ENCODE results near the gene TRIM33. TPM values are rescaled to one million over a fixed set of nuclear protein-coding genes. Genes with fewer than 3 reads are reported as not detected.
A peak's percentile ranks its signal among the peaks of the same experiment; 100 is the strongest.

TRIM33 gene
- total RNA-seq, 1 experiment from 2014 or later: 78.9 TPM

DNA sequence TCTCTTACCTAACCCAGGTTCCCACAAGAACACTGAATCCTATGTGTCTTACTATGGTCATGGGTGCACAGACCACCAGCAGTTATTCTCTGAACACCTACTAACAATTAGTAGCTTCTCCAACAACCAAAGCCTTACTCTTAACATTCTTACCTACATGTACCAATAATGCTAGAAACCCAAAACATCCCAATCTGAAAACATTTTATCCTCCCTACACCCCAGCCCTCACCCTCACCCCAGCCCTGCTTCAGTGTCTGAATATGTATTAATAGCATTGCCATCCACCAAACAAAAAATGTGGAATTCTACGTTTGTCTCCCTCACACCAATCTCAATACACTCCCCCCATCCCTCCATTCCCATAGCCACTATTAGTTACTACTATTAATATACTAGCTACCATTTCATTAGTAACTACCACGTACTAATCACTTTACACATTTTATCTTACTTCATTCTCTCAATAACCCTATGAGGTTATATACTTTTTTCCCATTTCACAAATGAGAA lies 2.6 kb downstream of the TRIM33 start:
- DNase-seq: no peak
- Histone ChIP-seq H4K20me1 (ENCODE audit: insufficient read depth, low read depth, low read length) (peaks cover 34% of the 10 kb centered on the region), H3K27ac (ENCODE audit: low read length) (0 out of 2 replicates have a peak overlapping the region, but pooled peaks have one; percentile 5), H2AFZ (ENCODE audit: low read length) (no peak overlapping the region), H3K4me3 (ENCODE audit: low read length) (peak overlapping the region; percentile 98), H3K9me3 (ENCODE audit: low read length) (no peaks in the 10 kb centered on the region), H3K4me1 (ENCODE audit: low read length) (peaks cover 35% of the 10 kb centered on the region), H3K27me3 (ENCODE audit: low read length) (no peaks in the 10 kb centered on the region), H3K9ac (ENCODE audit: low read length) (peak overlapping the region; percentile 98), H3K9me2 (replicated peaks; ENCODE audit: insufficient read depth, low read length) (no peaks in the 10 kb centered on the region), H3K36me3 (ENCODE audit: insufficient read depth, low read length) (peaks cover 35% of the 10 kb centered on the region), H3K4me2 (ENCODE audit: low read depth, low read length, poor library complexity, severe bottlenecking) (peak overlapping the region; percentile 82), H3K79me2 (ENCODE audit: low read length) (peaks cover 79% of the 10 kb centered on the region)

DNA sequence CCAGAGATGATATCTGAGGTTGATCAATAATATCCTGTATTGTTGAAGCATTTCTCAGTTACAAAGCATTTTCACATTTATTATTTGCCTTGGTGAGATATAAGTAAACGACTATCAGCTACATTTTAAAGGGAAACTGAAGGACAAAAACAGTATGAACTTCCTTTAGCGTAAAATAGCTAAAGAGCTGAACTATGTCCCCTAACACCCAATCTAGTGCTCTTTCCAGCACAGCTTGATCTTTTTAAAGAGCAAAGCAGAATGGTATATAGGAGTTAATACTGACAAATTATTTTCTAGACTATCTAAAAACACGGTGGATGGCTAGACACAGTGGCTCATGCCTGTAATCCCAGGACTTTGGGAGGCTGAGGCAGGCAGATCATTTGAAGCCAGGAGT lies 3.5 kb downstream of the TRIM33 start:
- no peak for DNase-seq
- peaks cover 34% of the 10 kb centered on the region for H4K20me1 ChIP-seq (ENCODE audit: insufficient read depth, low read depth, low read length)
- H3K9me2 ChIP-seq (replicated peaks; ENCODE audit: insufficient read depth, low read length): no peaks in the 10 kb centered on the region
- peak overlapping the region; percentile 82 for H3K4me2 ChIP-seq (ENCODE audit: low read depth, low read length, poor library complexity, severe bottlenecking)
- peaks cover 35% of the 10 kb centered on the region for H3K36me3 ChIP-seq (ENCODE audit: insufficient read depth, low read length)
- peaks cover 87% of the 10 kb centered on the region for H3K79me2 ChIP-seq (ENCODE audit: low read length)
- no peak overlapping the region for H2AFZ ChIP-seq (ENCODE audit: low read length)
- H3K4me1 ChIP-seq (ENCODE audit: low read length): peaks cover 34% of the 10 kb centered on the region
- no peaks in the 10 kb centered on the region for H3K9me3 ChIP-seq (ENCODE audit: low read length)
- H3K27me3 ChIP-seq (ENCODE audit: low read length): no peaks in the 10 kb centered on the region
- H3K4me3 ChIP-seq (ENCODE audit: low read length): peak overlapping the region; percentile 98; the same call in 1 of the 2 replicates
- H3K27ac ChIP-seq (ENCODE audit: low read length): peak overlapping the region; percentile 5; the same call in 1 of the 2 replicates
- H3K9ac ChIP-seq (ENCODE audit: low read length): peak overlapping the region; percentile 98

DNA sequence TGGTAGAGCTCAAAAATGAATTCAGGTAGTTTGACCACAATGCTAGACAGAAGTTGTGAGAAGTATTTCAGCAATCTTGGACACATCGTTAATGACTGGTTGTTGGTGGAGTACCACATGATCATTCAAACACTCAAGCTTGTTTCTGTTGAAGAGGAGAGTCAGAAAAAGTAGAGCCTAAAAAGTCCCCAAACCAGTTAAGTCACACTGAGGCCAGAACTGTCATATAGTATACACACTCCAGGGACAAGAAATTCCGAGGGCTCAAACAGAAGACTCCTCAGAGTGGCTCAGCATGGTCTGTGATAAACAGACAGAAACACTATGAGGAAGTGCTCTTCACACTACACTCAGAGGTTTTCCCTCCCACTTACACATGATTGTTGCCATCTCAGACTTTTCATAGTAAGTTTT lies 5.8 kb downstream of the TRIM33 start:
- Histone ChIP-seq H3K9ac (ENCODE audit: low read length) (no peak overlapping the region), H2AFZ (ENCODE audit: low read length) (no peak overlapping the region), H3K9me3 (ENCODE audit: low read length) (no peaks in the 10 kb centered on the region), H3K4me3 (ENCODE audit: low read length) (no peak overlapping the region), H3K9me2 (replicated peaks; ENCODE audit: insufficient read depth, low read length) (no peaks in the 10 kb centered on the region), H3K4me2 (ENCODE audit: low read depth, low read length, poor library complexity, severe bottlenecking) (no peak overlapping the region), H3K27ac (ENCODE audit: low read length) (no peak overlapping the region), H3K36me3 (ENCODE audit: insufficient read depth, low read length) (peaks cover 45% of the 10 kb centered on the region), H4K20me1 (ENCODE audit: insufficient read depth, low read depth, low read length) (peaks cover 29% of the 10 kb centered on the region), H3K79me2 (ENCODE audit: low read length) (peaks cover 98% of the 10 kb centered on the region), H3K4me1 (ENCODE audit: low read length) (peaks cover 25% of the 10 kb centered on the region), H3K27me3 (ENCODE audit: low read length) (no peaks in the 10 kb centered on the region)
- no peak for DNase-seq

DNA sequence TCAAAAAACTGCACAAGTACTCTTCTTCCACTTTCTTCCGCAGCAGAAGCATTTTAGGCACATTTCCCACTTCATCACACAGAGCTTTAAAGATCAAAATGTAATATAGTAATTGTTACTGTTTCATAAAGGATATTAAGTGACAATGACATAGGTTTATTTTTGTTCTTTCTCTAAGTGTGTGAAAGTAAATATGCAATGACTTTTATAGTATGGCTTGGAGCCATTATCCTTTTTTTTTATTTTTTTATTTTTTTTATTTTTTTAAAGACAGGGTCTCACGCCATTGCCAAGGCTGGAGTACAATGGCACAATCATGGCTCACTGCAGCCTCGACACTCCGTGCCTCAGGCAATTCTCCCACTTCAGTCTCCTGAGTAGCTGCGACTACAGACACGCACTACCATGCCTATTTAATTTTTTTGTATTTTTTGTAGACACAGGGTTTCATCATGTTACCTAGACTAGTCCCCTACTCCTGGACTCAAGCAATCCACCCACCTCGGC lies 7.0 kb downstream of the TRIM33 start:
- H3K79me2 ChIP-seq (ENCODE audit: low read length): peaks cover 98% of the 10 kb centered on the region
- H3K4me1 ChIP-seq (ENCODE audit: low read length): peaks cover 22% of the 10 kb centered on the region
- H3K4me3 ChIP-seq (ENCODE audit: low read length): no peak overlapping the region
- no peak for DNase-seq
- H3K9me2 ChIP-seq (replicated peaks; ENCODE audit: insufficient read depth, low read length): no peaks in the 10 kb centered on the region
- H2AFZ ChIP-seq (ENCODE audit: low read length): no peak overlapping the region
- H3K36me3 ChIP-seq (ENCODE audit: insufficient read depth, low read length): peaks cover 52% of the 10 kb centered on the region
- H3K9ac ChIP-seq (ENCODE audit: low read length): no peak overlapping the region
- no peak overlapping the region for H3K27ac ChIP-seq (ENCODE audit: low read length)
- H3K9me3 ChIP-seq (ENCODE audit: low read length): no peaks in the 10 kb centered on the region
- no peaks in the 10 kb centered on the region for H3K27me3 ChIP-seq (ENCODE audit: low read length)
- H4K20me1 ChIP-seq (ENCODE audit: insufficient read depth, low read depth, low read length): peaks cover 18% of the 10 kb centered on the region
- H3K4me2 ChIP-seq (ENCODE audit: low read depth, low read length, poor library complexity, severe bottlenecking): no peak overlapping the region

DNA sequence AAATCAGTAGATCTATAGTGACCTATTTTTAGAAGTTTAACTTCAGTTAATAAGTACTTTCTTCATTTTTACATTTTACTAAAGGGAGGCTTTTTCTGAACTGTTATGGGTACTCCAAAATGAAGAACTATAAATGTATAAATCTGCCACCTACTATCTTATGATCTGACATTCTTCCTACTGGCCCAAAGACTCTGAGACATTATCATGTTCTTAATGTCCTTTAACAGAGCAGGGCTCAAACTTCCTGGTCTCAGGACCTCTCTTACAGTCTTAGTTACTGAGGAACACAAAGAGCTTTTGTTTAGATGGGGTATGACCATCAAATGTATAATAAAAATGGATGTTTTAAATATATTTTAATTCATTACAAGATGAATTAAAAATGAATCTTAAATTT lies 8.9 kb downstream of the TRIM33 start:
- no peak for DNase-seq
- H2AFZ ChIP-seq (ENCODE audit: low read length): no peak overlapping the region
- H3K27ac ChIP-seq (ENCODE audit: low read length): no peak overlapping the region
- no peak overlapping the region for H3K4me3 ChIP-seq (ENCODE audit: low read length)
- H3K4me2 ChIP-seq (ENCODE audit: low read depth, low read length, poor library complexity, severe bottlenecking): no peak overlapping the region
- peaks cover 98% of the 10 kb centered on the region for H3K79me2 ChIP-seq (ENCODE audit: low read length)
- H3K4me1 ChIP-seq (ENCODE audit: low read length): peaks cover 3% of the 10 kb centered on the region; the same call in 1 of the 2 replicates
- H3K9me3 ChIP-seq (ENCODE audit: low read length): no peaks in the 10 kb centered on the region
- peaks cover under 1% of the 10 kb centered on the region; the same call in 1 of the 2 replicates for H4K20me1 ChIP-seq (ENCODE audit: insufficient read depth, low read depth, low read length)
- H3K9ac ChIP-seq (ENCODE audit: low read length): no peak overlapping the region
- no peaks in the 10 kb centered on the region for H3K27me3 ChIP-seq (ENCODE audit: low read length)
- H3K9me2 ChIP-seq (replicated peaks; ENCODE audit: insufficient read depth, low read length): no peaks in the 10 kb centered on the region
- H3K36me3 ChIP-seq (ENCODE audit: insufficient read depth, low read length): peaks cover 55% of the 10 kb centered on the region

DNA sequence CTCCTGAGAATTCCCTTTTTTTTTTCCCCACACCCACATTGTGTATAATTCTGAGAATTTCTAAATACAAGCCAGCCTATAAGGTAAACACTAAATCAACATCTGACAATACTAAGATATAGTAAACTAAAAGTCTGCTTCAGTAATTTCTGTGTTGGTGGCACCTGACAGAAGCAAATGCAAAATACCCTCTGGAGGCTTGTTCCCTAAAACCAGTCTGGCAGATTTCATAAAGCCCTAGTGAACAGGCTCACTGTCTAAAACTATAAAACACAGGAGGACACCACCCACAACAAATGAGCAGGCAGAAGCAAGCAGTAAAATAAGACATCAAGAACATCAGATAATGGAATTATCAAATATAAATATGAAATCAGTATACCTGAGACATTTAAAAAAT lies 11.5 kb downstream of the TRIM33 start:
- H4K20me1 ChIP-seq (ENCODE audit: insufficient read depth, low read depth, low read length): no peaks in the 10 kb centered on the region
- H3K4me3 ChIP-seq (ENCODE audit: low read length): no peak overlapping the region
- H3K36me3 ChIP-seq (ENCODE audit: insufficient read depth, low read length): peaks cover 51% of the 10 kb centered on the region
- no peak overlapping the region for H3K4me2 ChIP-seq (ENCODE audit: low read depth, low read length, poor library complexity, severe bottlenecking)
- H2AFZ ChIP-seq (ENCODE audit: low read length): no peak overlapping the region
- no peaks in the 10 kb centered on the region for H3K9me3 ChIP-seq (ENCODE audit: low read length)
- H3K9ac ChIP-seq (ENCODE audit: low read length): no peak overlapping the region
- H3K9me2 ChIP-seq (replicated peaks; ENCODE audit: insufficient read depth, low read length): no peaks in the 10 kb centered on the region
- DNase-seq: peak; percentile 50
- H3K4me1 ChIP-seq (ENCODE audit: low read length): peaks cover 9% of the 10 kb centered on the region
- no peaks in the 10 kb centered on the region for H3K27me3 ChIP-seq (ENCODE audit: low read length)
- peaks cover 98% of the 10 kb centered on the region for H3K79me2 ChIP-seq (ENCODE audit: low read length)
- no peak overlapping the region for H3K27ac ChIP-seq (ENCODE audit: low read length)

- no peak for DNase-seq
Measured at GRCh38 chr1:114496089-114496488, 14.9 kb downstream of the TRIM33 start.

GRCh38 chr1:114495486-114495885 lies 15.5 kb downstream of the TRIM33 start:
- Histone ChIP-seq H3K9me3 (ENCODE audit: low read length) (no peaks in the 10 kb centered on the region), H3K4me1 (ENCODE audit: low read length) (peaks cover 23% of the 10 kb centered on the region), H3K79me2 (ENCODE audit: low read length) (peaks cover 99% of the 10 kb centered on the region), H3K9me2 (replicated peaks; ENCODE audit: insufficient read depth, low read length) (no peaks in the 10 kb centered on the region), H4K20me1 (ENCODE audit: insufficient read depth, low read depth, low read length) (no peaks in the 10 kb centered on the region), H2AFZ (ENCODE audit: low read length) (no peak overlapping the region), H3K9ac (ENCODE audit: low read length) (no peak overlapping the region), H3K27ac (ENCODE audit: low read length) (no peak overlapping the region), H3K27me3 (ENCODE audit: low read length) (no peaks in the 10 kb centered on the region), H3K4me2 (ENCODE audit: low read depth, low read length, poor library complexity, severe bottlenecking) (no peak overlapping the region), H3K4me3 (ENCODE audit: low read length) (no peak overlapping the region), H3K36me3 (ENCODE audit: insufficient read depth, low read length) (peaks cover 33% of the 10 kb centered on the region)
- DNase-seq: no peak

More at GRCh38 chr1:114496089-114496488, 14.9 kb downstream of the TRIM33 start:
- H3K27ac ChIP-seq (ENCODE audit: low read length): no peak overlapping the region
- peaks cover 33% of the 10 kb centered on the region for H3K36me3 ChIP-seq (ENCODE audit: insufficient read depth, low read length)
- H3K9ac ChIP-seq (ENCODE audit: low read length): no peak overlapping the region
- H3K9me2 ChIP-seq (replicated peaks; ENCODE audit: insufficient read depth, low read length): no peaks in the 10 kb centered on the region
- H4K20me1 ChIP-seq (ENCODE audit: insufficient read depth, low read depth, low read length): no peaks in the 10 kb centered on the region
- no peaks in the 10 kb centered on the region for H3K9me3 ChIP-seq (ENCODE audit: low read length)
- H3K79me2 ChIP-seq (ENCODE audit: low read length): peaks cover 98% of the 10 kb centered on the region
- no peak overlapping the region for H3K4me3 ChIP-seq (ENCODE audit: low read length)
- H3K27me3 ChIP-seq (ENCODE audit: low read length): no peaks in the 10 kb centered on the region
- H3K4me2 ChIP-seq (ENCODE audit: low read depth, low read length, poor library complexity, severe bottlenecking): no peak overlapping the region
- H3K4me1 ChIP-seq (ENCODE audit: low read length): peaks cover 17% of the 10 kb centered on the region
- no peak overlapping the region for H2AFZ ChIP-seq (ENCODE audit: low read length)

Data from Karpas-422 (cell line).